Gastrocnemius medialis (tissue), 4 donors: ENCODE measurements around the gene WDR31. TPM values are rescaled to one million over a fixed set of nuclear protein-coding genes. Genes with fewer than 3 reads are reported as not detected.

Experiments used
- ATAC-seq, 2 donors: fragments of 150-250 bp; one replicate each; pipeline ENCODE4 v1.9.1; 2016
- DNase-seq, 2 donors: peaks; one replicate each; pipeline ENCODE4 v3.0.0-alpha.2; 2019
- H3K27ac ChIP-seq, 4 donors: fragments of 200-600 bp; sonication (generic); 1 replicate in 1 of 4; 2 replicates in 3 of 4; pipeline ENCODE4 v1.5.1; 2016 to 2018; ENCODE audit warnings: mild to moderate bottlenecking in 2 of 4, moderate library complexity in 1 of 4
- H3K27me3 ChIP-seq, 3 donors: fragments of 200-600 bp; sonication (generic) in 2 of 3; 1 replicate in 1 of 3; 2 replicates in 2 of 3; pipeline versions ENCODE4 v1.5.1 to v1.6.0; 2016 to 2019; ENCODE audit warnings: mild to moderate bottlenecking in 1 of 3, moderate library complexity in 1 of 3
- H3K36me3 ChIP-seq, 2 donors: fragments of 200-600 bp; sonication (generic) in 1 of 2; one replicate each; pipeline ENCODE4 v1.5.1; 2017 to 2018
- H3K4me1 ChIP-seq, 2 donors: fragments of 200-600 bp; sonication (generic) in 1 of 2; one replicate each; pipeline ENCODE4 v1.5.1; 2016 to 2017; ENCODE audit warnings: mild to moderate bottlenecking in 2 of 2
- H3K4me3 ChIP-seq, 4 donors: fragments of 200-600 bp; sonication (generic) in 3 of 4; 1 replicate in 1 of 4; 2 replicates in 3 of 4; pipeline ENCODE4 v1.5.1; 2016 to 2019; ENCODE audit warnings: mild to moderate bottlenecking in 2 of 4
- H3K9me3 ChIP-seq, 3 donors: fragments of 200-600 bp; sonication (generic) in 2 of 3; 1 replicate in 1 of 3; 2 replicates in 2 of 3; pipeline ENCODE4 v1.5.1; 2016 to 2019
- POLR2A ChIP-seq, 2 donors: fragments of 450-650 bp; IDR thresholded peaks; one replicate each; pipeline ENCODE4 v1.6.1; 2017; ENCODE audit warnings: antibody characterized with exemption in 2 of 2, mild to moderate bottlenecking in 2 of 2, moderate library complexity in 2 of 2
- in situ Hi-C, 4 donors: fragments of 200-750 bp; cut with MboI; loops; one replicate each; pipeline versions ENCODE4 v1.15.0 to v1.8.0; 2017; ENCODE audit warnings: low sequenced_read_pairs in 4 of 4
- intact Hi-C: fragments of 100-400 bp; cut with DNase I; formaldehyde crosslinking; loops from one replicate; pipeline ENCODE4 v1.15.1; 2023; ENCODE audit warnings: low total_unique reads
- total RNA-seq, 4 donors: library from RNA; depleted of rRNA; stranded (reverse); fragments of >200 nt; gene quantifications; one replicate each; pipeline versions ENCODE4 v1.1.0 to v1.2.3, GENCODE V29; 2016
- TF ChIP-seq, protein P1 (sequence below), 5 experiments: fragments of 450-650 bp in 3 of 5; fragments of 200-600 bp in 2 of 5; sonication (generic) in 2 of 5; IDR thresholded peaks in 4 of 5; conservative IDR thresholded peaks in 1 of 5; 1 replicate in 4 of 5; 2 replicates in 1 of 5; pipeline ENCODE4 v1.5.1; 2016 to 2019; ENCODE audit warnings: antibody characterized with exemption in 5 of 5, mild to moderate bottlenecking in 3 of 5, moderate library complexity in 3 of 5

The WDR31 gene
- total RNA-seq, 4 donors from 2014 or later, result 0.29 to 1.1 (median 0.36) TPM; not detected in 1

DNA sequence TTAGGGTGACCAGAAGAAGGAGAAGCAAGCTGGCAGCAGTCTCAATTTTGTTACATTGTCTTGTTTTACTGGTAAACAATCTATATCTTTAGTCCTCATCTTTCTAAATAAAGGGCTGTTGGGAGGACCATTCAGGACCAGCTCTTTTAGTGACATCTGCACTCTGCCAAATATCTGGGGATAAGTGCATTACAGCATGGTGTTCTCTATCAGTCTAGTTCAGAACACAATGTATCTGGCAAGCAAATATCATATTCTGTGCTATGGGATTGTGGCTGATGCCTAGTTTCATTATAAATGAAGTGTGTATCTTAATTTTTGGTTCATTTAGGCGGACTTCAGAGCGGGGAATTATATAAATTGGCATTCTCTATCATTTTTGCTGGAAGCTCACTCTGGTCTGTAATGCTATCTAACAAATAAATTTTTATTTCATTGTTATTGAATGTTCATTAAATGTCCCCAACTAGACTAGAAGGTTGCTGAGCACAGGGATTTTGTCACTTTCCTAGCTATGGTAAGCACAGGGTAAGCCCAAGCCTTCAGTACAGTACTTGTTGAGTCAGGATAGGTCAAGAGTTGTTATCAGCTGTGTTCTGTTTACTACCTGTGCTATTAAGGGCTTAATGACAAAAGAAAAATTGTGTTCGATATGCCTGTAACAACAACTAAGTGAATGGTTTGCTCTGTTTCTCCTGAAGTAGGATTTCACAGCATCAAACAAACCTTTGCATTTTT is 11.9 kb downstream of the WDR31 start:
- ATAC-seq, result no peak

DNA sequence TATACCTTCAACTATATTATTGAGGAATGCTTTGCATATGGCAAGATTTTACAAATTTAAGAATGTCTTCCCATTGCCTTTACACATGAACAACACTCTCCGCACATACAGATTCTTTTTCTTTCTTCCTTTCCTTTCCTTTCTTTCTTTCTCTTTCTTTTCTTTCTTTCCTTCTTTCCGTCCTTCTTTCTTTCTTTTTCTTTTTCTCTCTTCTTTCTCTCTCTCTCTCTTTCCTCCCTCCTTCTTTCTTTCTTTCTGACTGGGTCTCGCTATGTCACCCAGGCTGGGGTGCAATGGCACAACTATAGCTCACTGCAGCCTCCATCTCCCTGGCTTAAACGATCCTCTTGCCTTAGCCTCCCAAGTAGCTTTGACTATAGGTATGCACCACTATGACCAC is 13.8 kb downstream of the WDR31 start:
- Histone ChIP-seq H3K36me3 (no peaks in the 10 kb centered on the region), H3K27me3 (no peaks in the 10 kb centered on the region), H3K27ac (no peak overlapping the region), H3K9me3 (no peaks in the 10 kb centered on the region), H3K4me1 (no peaks in the 10 kb centered on the region), H3K4me3 (no peak overlapping the region)
- DNase-seq (no peak), ATAC-seq (no peak)
- intact Hi-C loops (no loop called here), in situ Hi-C loops (no loop called here)
- TF ChIP-seq POLR2A (IDR thresholded peaks at IDR 0.05), result no peak
- TF ChIP-seq, protein P1, sequence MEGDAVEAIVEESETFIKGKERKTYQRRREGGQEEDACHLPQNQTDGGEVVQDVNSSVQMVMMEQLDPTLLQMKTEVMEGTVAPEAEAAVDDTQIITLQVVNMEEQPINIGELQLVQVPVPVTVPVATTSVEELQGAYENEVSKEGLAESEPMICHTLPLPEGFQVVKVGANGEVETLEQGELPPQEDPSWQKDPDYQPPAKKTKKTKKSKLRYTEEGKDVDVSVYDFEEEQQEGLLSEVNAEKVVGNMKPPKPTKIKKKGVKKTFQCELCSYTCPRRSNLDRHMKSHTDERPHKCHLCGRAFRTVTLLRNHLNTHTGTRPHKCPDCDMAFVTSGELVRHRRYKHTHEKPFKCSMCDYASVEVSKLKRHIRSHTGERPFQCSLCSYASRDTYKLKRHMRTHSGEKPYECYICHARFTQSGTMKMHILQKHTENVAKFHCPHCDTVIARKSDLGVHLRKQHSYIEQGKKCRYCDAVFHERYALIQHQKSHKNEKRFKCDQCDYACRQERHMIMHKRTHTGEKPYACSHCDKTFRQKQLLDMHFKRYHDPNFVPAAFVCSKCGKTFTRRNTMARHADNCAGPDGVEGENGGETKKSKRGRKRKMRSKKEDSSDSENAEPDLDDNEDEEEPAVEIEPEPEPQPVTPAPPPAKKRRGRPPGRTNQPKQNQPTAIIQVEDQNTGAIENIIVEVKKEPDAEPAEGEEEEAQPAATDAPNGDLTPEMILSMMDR (IDR thresholded peaks at IDR 0.05 in 4 of 5, conservative IDR thresholded peaks at IDR 0.05 in 1 of 5), result no peak

More for the DNA sequence above, 11.9 kb downstream of the WDR31 start:
- DNase-seq, result no peak
- Histone ChIP-seq H3K36me3 (no peaks in the 10 kb centered on the region), H3K4me1 (no peaks in the 10 kb centered on the region), H3K4me3 (no peak overlapping the region), H3K27ac (no peak overlapping the region), H3K9me3 (no peaks in the 10 kb centered on the region), H3K27me3 (no peaks in the 10 kb centered on the region)
- no peak for TF ChIP-seq POLR2A (IDR thresholded peaks at IDR 0.05)
- TF ChIP-seq, protein P1 (IDR thresholded peaks at IDR 0.05 in 4 of 5, conservative IDR thresholded peaks at IDR 0.05 in 1 of 5), result no peak
- intact Hi-C loops (no loop called here), in situ Hi-C loops (no loop called here)

DNA sequence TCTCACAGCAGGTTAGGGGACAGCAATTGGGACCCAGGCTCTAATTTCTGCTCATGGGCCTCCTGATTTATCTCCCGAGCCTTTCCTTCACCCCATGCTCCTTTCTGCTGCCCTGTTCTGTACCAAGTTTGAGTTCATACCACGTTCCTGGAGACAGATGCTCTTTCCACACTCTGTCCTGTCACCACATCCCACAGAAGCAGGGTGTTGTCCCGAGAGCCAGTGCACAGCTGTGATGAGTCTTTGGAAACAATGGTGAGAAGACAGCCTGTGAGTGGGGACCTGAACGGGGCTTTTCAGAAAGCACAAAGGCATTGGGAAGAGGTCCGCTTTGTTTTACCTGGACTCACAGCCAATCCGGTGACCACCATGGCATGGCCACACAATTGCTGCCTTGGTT is 17.4 kb downstream of the WDR31 start:
- DNase-seq (no peak), ATAC-seq (no peak)
- Histone ChIP-seq H3K27ac (no peak overlapping the region), H3K4me3 (no peak overlapping the region), H3K9me3 (no peaks in the 10 kb centered on the region), H3K36me3 (no peaks in the 10 kb centered on the region), H3K4me1 (no peaks in the 10 kb centered on the region), H3K27me3 (no peaks in the 10 kb centered on the region)
- in situ Hi-C loops, result loop anchor here in 1 of 4 donors (25.0 kb wide), 1 partner anchor 340 kb away; no protein-coding TSS in a partner anchor
- TF ChIP-seq, protein P1 (IDR thresholded peaks at IDR 0.05 in 4 of 5, conservative IDR thresholded peaks at IDR 0.05 in 1 of 5), result no peak
- no peak for TF ChIP-seq POLR2A (IDR thresholded peaks at IDR 0.05)
- intact Hi-C loops, result no loop called here

DNA sequence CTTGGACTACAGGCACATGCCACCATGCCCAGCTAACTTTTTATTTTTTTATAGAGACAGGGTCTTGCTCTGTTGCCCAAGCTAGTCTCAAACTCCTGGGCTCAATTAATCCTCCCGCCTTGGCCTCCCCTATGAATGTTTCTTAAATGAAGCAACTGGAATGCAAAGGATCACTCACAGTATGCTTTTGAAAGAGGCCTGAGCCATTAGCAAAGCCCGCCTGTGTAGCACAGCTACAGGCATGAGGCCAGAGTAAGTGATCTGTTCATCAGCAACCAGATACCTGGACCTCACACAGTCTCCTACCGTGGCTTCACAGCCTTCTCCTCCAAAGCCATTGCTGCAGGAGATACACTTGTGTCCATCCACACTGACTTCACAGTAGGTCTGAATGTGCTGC is 20.0 kb downstream of the WDR31 start:
- Histone ChIP-seq H3K4me1 (no peaks in the 10 kb centered on the region), H3K27me3 (no peaks in the 10 kb centered on the region), H3K9me3 (no peaks in the 10 kb centered on the region), H3K36me3 (no peaks in the 10 kb centered on the region), H3K4me3 (no peak overlapping the region), H3K27ac (no peak overlapping the region)
- TF ChIP-seq, protein P1 (IDR thresholded peaks at IDR 0.05 in 4 of 5, conservative IDR thresholded peaks at IDR 0.05 in 1 of 5), result no peak
- no peak for TF ChIP-seq POLR2A (IDR thresholded peaks at IDR 0.05)
- in situ Hi-C loops (loop anchor here in 1 of 4 donors (25.0 kb wide), 1 partner anchor 342 kb away; no protein-coding TSS in a partner anchor), intact Hi-C loops (no loop called here)
- ATAC-seq (no peak), DNase-seq (no peak)
